ENCODE data around the gene KCNMB1. TPM values are rescaled to one million over a fixed set of nuclear protein-coding genes. Genes with fewer than 3 reads are reported as not detected.

The KCNMB1 gene
- total RNA-seq, 6 experiments from 2014 or later, result not detected

DNA sequence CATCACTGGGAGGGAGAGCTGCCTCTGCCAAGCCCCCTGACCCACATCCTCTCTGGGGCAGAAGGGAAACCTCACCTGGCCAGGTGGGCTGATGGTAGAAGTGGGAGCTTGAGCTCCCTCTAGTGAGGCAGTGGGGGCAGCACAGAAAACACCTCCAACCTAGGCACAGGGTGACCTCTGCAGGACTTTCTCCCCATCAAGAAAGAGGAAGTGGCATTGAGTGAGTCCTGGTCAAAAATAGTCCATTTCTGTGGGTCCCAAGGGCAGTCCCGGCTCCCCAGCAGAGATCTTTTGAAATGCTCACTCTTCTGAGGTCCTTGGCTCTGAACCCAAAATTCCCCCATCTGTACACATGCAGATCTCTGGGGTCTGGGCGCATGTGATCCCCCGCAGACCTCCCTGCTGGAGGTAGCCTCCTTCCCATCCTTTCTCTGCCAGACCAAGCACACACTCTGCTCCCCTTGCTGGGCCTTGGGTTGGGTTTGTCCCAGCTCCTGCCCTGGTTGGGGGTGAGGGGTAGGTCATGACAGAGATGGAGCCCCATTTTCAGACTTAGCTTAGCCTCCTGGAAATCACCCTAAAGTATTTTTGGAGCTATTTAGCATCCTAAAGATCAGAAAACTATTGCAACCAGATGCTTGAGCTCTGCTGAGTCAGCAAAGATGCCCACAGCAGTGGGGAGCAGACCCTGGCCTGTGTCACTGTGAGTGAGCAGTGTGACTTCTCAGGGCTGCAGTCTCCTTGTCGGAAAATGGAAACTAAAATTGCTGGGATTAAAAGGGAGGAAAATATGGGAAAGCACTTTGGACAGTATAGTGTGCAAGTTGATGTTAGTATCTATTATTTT lies 50.0 kb downstream of the KCNMB1 start:
- no peak for DNase-seq
- Mint-ChIP-seq H3K4me3 (no peak overlapping the region), H3K27ac (no peak overlapping the region), H3K9me3 (0 out of 2 replicates have a peak, but pooled peaks cover 9% of the 10 kb centered on the region), H3K36me3 (ENCODE audit: low read depth) (no peaks in the 10 kb centered on the region), H3K4me1 (ENCODE audit: low read depth) (no peaks in the 10 kb centered on the region), H3K27me3 (ENCODE audit: insufficient read depth) (peaks cover 12% of the 10 kb centered on the region)
- TF ChIP-seq CTCF (IDR thresholded peaks at IDR 0.05), result no peak

GRCh38 chr5:170338291-170338690 lies 50.9 kb downstream of the KCNMB1 start:
- no peak overlapping the region for H3K27ac Mint-ChIP-seq
- DNase-seq, result no peak
- no peak for TF ChIP-seq CTCF (IDR thresholded peaks at IDR 0.05)
- H3K4me3 Mint-ChIP-seq, result no peak overlapping the region
- H3K36me3 Mint-ChIP-seq (ENCODE audit: low read depth), result no peaks in the 10 kb centered on the region
- H3K27me3 Mint-ChIP-seq (ENCODE audit: insufficient read depth), result peaks cover 12% of the 10 kb centered on the region
- 0 out of 2 replicates have a peak, but pooled peaks cover 9% of the 10 kb centered on the region for H3K9me3 Mint-ChIP-seq
- no peaks in the 10 kb centered on the region for H3K4me1 Mint-ChIP-seq (ENCODE audit: low read depth)

DNA sequence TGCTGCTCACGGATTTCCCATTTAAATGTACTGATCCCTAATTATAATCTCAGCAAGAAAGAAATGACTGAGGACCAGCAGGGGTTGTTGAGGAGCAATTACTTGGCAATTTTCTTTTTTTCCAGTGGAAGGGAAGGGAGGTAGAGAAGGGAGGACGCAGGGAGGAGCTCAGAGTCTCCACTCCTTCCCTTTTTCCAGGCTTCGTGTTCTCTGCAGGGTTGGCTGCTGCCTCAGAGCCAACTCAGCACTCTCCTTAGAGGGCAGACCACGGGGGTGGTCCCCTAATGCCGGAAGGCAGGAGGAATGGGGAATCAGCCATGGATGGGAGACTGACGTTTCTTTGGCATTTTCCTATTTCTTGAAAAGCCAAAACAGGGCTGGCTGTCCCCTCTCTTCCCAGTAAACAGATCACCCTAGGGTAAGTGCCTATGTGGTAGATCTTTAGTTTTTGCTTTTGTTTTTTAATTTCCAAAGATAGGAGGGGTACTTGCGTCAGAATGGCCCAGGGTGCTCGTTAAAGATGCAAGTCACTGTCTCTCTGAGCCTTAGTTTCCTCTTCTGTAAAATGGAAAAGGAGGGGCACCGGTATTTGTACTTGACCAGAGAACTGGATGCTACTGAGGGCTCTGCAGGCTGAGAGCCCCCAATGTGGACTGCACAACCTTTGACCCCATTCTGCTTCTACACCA lies 52.0 kb downstream of the KCNMB1 start:
- peaks cover 12% of the 10 kb centered on the region for H3K27me3 Mint-ChIP-seq (ENCODE audit: insufficient read depth)
- H3K9me3 Mint-ChIP-seq, result 0 out of 2 replicates have a peak, but pooled peaks cover 9% of the 10 kb centered on the region
- H3K36me3 Mint-ChIP-seq (ENCODE audit: low read depth), result no peaks in the 10 kb centered on the region
- H3K4me1 Mint-ChIP-seq (ENCODE audit: low read depth), result no peaks in the 10 kb centered on the region
- DNase-seq, result no peak
- H3K4me3 Mint-ChIP-seq, result no peak overlapping the region
- no peak for TF ChIP-seq CTCF (IDR thresholded peaks at IDR 0.05)
- H3K27ac Mint-ChIP-seq, result no peak overlapping the region

GRCh38 chr5:170336065-170336464 lies 53.1 kb downstream of the KCNMB1 start:
- peaks cover 7% of the 10 kb centered on the region for H3K27me3 Mint-ChIP-seq (ENCODE audit: insufficient read depth)
- no peak overlapping the region for H3K27ac Mint-ChIP-seq
- no peaks in the 10 kb centered on the region for H3K36me3 Mint-ChIP-seq (ENCODE audit: low read depth)
- peaks cover 4% of the 10 kb centered on the region; the same call in 1 of the 2 replicates for H3K4me1 Mint-ChIP-seq (ENCODE audit: low read depth)
- H3K9me3 Mint-ChIP-seq, result 0 out of 2 replicates have a peak, but pooled peaks cover 9% of the 10 kb centered on the region
- no peak for TF ChIP-seq CTCF (IDR thresholded peaks at IDR 0.05)
- H3K4me3 Mint-ChIP-seq, result no peak overlapping the region
- DNase-seq, result no peak

GRCh38 chr5:170334626-170335025 lies 54.5 kb downstream of the KCNMB1 start:
- DNase-seq, result no peak
- H3K36me3 Mint-ChIP-seq (ENCODE audit: low read depth), result no peaks in the 10 kb centered on the region
- no peak for TF ChIP-seq CTCF (IDR thresholded peaks at IDR 0.05)
- no peak overlapping the region for H3K27ac Mint-ChIP-seq
- H3K4me1 Mint-ChIP-seq (ENCODE audit: low read depth), result peaks cover 5% of the 10 kb centered on the region; the same call in 1 of the 2 replicates
- H3K9me3 Mint-ChIP-seq, result 0 out of 2 replicates have a peak, but pooled peaks cover 4% of the 10 kb centered on the region
- peaks cover 5% of the 10 kb centered on the region for H3K27me3 Mint-ChIP-seq (ENCODE audit: insufficient read depth)
- H3K4me3 Mint-ChIP-seq, result no peak overlapping the region
